Measurements from ENCODE around the gene FKBP6.
"Not testable (repeated sequence)": the region's sequence is repeated elsewhere in the genome, so short reads cannot be mapped to it uniquely, and the experiment has no call there.

GRCh38 chr7:73304612-73305387, 23.2 kb upstream of the FKBP6 start:
- not testable (repeated sequence) for TF ChIP-seq ARNT (IDR thresholded peaks at IDR 0.05); CTCF (IDR thresholded peaks at IDR 0.05 in 2 of 3, conservative IDR thresholded peaks at IDR 0.05 in 1 of 3; ENCODE audit: insufficient read depth in 2 of 3, low read depth in 1 of 3, low read length in 3 of 3); YBX1 (IDR thresholded peaks at IDR 0.05); CHD4 (IDR thresholded peaks at IDR 0.05; ENCODE audit: insufficient read depth, insufficient replicate concordance, low read depth, low read length, poor library complexity, severe bottlenecking); ZNF583 (CRISPR knock-in tag; IDR thresholded peaks at IDR 0.05); NR2C1 (IDR thresholded peaks at IDR 0.05); NR2C1 (tag; IDR thresholded peaks at IDR 0.05); KLF6 (CRISPR knock-in tag; IDR thresholded peaks at IDR 0.05; ENCODE audit: borderline replicate concordance); RBM22 (IDR thresholded peaks at IDR 0.05; ENCODE audit: low read depth, low read length, poor library complexity, severe bottlenecking); CREBBP (IDR thresholded peaks at IDR 0.05; ENCODE audit: low read depth, low read length); KAT2B (IDR thresholded peaks at IDR 0.05; ENCODE audit: low read depth, low read length); SIX5 (IDR thresholded peaks at IDR 0.05; ENCODE audit: borderline replicate concordance in 1 of 2, insufficient read depth in 1 of 2, low read depth in 1 of 2, low read length in 2 of 2)
